ENCODE measurements around the gene GRK5.

The GRK5 gene

DNA sequence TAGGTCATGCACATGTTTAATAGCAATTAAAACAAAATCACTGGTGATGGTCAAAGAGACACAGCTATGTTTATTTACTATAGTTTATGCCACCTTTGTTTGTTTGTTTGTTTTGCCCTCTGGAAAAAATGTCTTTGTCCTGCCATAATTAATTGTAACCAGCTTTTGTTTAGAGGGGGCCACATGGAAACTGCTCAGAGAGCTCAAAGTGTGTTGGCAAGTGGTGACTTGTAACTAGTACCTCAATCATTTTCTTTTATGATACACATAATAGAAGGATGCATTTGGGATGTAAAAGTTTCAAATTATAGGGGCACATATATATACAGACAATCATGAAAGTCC, 40.2 kb downstream of the GRK5 start:
- no peak overlapping the region for H3K27ac ChIP-seq
- TF ChIP-seq, protein P1, sequence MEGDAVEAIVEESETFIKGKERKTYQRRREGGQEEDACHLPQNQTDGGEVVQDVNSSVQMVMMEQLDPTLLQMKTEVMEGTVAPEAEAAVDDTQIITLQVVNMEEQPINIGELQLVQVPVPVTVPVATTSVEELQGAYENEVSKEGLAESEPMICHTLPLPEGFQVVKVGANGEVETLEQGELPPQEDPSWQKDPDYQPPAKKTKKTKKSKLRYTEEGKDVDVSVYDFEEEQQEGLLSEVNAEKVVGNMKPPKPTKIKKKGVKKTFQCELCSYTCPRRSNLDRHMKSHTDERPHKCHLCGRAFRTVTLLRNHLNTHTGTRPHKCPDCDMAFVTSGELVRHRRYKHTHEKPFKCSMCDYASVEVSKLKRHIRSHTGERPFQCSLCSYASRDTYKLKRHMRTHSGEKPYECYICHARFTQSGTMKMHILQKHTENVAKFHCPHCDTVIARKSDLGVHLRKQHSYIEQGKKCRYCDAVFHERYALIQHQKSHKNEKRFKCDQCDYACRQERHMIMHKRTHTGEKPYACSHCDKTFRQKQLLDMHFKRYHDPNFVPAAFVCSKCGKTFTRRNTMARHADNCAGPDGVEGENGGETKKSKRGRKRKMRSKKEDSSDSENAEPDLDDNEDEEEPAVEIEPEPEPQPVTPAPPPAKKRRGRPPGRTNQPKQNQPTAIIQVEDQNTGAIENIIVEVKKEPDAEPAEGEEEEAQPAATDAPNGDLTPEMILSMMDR (conservative IDR thresholded peaks at IDR 0.05): no peak

DNA sequence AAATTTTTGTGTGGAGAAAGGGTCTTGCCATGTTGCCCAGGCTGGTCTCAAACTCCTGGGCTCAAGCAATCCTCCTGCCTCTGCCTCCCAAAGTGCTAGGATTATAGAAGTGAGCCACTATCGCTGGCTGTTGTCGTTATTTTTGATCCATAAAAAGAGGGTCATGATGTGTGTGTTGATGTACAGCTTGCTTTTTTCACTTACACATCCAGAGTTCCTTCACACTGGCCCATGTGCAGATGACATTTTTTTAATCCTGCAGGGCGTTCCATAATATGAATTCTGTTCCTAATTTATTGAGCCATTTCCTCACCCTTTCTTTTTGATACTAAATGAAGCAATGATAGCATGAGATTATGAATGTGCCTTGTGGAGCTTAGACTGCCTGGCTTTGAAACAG, 40.8 kb downstream of the GRK5 start:
- H3K27ac ChIP-seq: no peak overlapping the region
- TF ChIP-seq, protein P1 (conservative IDR thresholded peaks at IDR 0.05): no peak

DNA sequence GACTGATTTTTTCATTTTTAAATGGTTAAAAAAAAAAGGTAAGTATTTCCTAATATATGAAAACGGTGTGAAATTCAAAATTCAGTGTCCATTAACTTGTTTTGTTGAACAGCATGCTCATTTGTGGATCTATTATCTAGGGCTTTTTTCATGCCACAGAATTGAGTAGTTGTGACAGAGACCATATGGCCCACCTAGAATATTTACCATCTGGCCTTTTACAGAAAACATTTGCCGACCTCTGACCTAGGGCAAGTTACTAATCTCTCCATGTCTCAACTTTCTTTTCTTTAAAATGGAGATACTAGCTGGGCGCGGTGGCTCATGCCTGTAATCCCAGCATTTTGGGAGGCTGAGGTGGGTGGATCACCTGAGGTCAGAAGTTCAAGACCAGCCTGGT, 41.3 kb downstream of the GRK5 start:
- TF ChIP-seq, protein P1 (conservative IDR thresholded peaks at IDR 0.05): no peak
- H3K27ac ChIP-seq: no peak overlapping the region

DNA sequence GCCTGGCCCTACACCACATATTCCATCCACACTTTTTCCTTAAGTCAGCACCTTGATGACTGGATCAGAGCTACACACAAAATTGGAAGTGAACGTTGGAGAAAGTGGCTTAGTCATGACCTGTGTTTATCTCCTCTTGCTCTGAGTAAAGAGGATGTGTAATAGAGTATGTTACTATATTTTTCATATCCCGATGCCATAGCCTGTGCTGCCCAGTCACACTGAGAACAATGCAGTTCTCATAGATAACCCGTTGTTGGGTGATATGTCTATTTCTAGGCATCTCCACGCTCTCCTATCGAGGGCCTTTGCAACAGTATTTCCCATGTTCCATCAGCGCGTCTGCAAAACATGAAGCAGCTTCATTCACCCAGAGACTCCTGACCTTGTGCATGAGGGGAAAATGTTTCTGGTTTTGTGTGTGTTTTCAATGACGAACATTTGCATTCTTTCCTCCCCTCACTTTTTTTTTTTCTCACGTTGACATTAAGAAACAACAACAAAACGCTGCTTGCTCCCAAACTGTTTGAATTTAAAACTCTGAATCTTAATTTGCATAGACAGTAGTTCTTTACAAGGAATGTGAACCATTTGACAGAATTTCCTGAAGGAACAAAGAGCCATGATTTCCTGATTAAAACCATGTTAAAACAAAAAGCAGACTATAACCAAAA, 43.4 kb downstream of the GRK5 start:
- no peak overlapping the region for H3K27ac ChIP-seq
- TF ChIP-seq, protein P1 (conservative IDR thresholded peaks at IDR 0.05): no peak

DNA sequence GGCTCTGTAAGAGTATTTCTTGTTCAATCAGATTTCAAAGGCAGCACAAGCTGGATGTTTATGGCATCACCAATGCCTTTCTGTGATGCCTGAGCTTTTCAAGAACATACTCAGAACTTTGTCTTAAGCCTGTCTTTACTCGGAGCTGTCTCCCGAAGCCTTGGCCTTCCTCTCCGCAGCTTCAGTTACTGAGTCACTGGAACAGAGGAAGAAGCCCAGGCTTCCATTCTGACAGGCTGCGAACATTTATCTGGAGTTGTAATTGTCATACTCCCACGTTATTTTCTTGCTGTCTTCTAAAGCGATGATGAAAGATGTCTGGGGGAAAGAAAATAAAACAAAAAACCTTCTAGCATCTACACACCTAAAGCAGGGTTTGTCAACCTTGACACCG, 43.9 kb downstream of the GRK5 start:
- no peak overlapping the region for H3K27ac ChIP-seq
- TF ChIP-seq, protein P1 (conservative IDR thresholded peaks at IDR 0.05): no peak

DNA sequence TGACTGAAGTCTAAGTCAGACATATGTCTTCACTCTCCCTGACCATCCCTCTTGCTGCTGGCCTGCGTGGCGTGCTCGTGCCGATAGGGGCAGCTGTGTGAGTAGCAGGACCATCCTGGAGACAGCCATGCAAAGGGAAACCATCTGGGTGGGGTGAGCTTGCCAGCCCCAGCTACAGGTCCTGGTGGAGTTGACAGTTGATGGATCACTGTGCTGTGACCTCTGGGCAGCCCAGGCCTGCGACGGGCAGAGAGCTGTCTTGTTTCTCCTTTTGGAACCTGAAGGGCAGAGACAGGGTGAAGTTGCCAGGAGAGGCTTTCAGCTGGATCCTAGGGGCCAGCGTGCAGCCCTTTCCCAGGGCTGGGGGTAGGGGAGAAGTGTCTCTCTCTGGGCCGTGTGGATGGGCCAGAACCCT, 44.7 kb downstream of the GRK5 start:
- no peak overlapping the region for H3K27ac ChIP-seq
- TF ChIP-seq, protein P1 (conservative IDR thresholded peaks at IDR 0.05): no peak

DNA sequence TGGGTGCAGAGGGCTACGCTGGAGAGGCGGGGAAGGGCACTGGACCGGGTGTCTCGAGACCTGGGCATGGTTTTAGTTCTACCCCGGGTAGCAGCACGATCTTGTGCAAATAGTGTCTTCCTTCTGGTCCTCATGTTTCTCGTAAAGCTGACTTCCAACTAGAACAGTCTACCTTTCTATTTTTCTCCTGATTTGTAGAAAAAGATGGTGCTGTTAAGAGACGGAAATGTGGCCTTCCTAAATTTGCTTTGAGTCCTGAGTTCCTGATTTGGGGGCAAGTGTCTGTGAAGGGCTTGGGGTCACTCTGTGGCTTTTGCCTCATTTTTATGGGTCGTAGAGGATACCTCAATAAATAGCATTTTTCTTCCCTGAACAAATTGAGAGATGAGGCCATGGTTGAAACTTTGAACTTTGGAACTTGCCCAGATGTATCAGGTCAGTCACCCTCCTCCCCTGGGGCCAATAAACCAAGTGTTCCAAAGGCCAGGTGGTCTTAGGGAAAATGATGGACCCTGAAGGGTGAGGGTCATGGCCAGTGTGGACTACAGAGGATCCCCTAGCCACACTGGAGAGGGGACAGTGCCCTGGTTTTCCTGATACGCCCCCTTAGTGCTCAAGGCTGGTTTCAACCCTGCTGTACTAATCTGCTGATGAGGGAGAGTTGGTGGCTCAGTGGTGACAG, 45.2 kb downstream of the GRK5 start:
- TF ChIP-seq, protein P1 (conservative IDR thresholded peaks at IDR 0.05): no peak
- no peak overlapping the region for H3K27ac ChIP-seq
